NCI-H2029 (cell line): ENCODE data around the gene TRAF5.
"Not testable (repeated sequence)": the region's sequence is repeated elsewhere in the genome, so short reads cannot be mapped to it uniquely, and the experiment has no call there.

Experiments
- DNase-seq: peaks from one replicate; lab custom pipeline; 2025; lab: John Stamatoyannopoulos, UW

Gene TRAF5

GRCh38 chr1:211326528-211327345, at the start of gene TRAF5:
TRAF5 (plus strand) TSS chr1:211326833; CDS start chr1:211353240, 26,407 bp downstream.
- DNase-seq: no peak

GRCh38 chr1:211279340-211279739, 47.3 kb upstream of the TRAF5 start:
- no peak for DNase-seq

- no peak for DNase-seq
Observed at GRCh38 chr1:211280910-211281309, 45.7 kb upstream of the TRAF5 start.

- no peak for DNase-seq
Observed at GRCh38 chr1:211281320-211282022, 45.2 kb upstream of the TRAF5 start.

- no peak for DNase-seq
Observed at GRCh38 chr1:211282023-211282373, 44.6 kb upstream of the TRAF5 start.

GRCh38 chr1:211285196-211285595, 41.4 kb upstream of the TRAF5 start:
- DNase-seq: no peak

GRCh38 chr1:211287218-211287617, 39.4 kb upstream of the TRAF5 start:
- DNase-seq: no peak

- DNase-seq: no peak
Observed at GRCh38 chr1:211292411-211292810, 34.2 kb upstream of the TRAF5 start.

GRCh38 chr1:211296396-211296795, 30.2 kb upstream of the TRAF5 start:
- no peak for DNase-seq

GRCh38 chr1:211305044-211305443, 21.6 kb upstream of the TRAF5 start:
- no peak for DNase-seq

- DNase-seq: no peak
Observed at GRCh38 chr1:211309617-211310016, 17.0 kb upstream of the TRAF5 start.

GRCh38 chr1:211313392-211313791, 13.2 kb upstream of the TRAF5 start:
- no peak for DNase-seq

GRCh38 chr1:211318576-211319280, 7.9 kb upstream of the TRAF5 start:
- no peak for DNase-seq

GRCh38 chr1:211319892-211320291, 6.7 kb upstream of the TRAF5 start:
- DNase-seq: no peak

GRCh38 chr1:211320980-211321379, 5.7 kb upstream of the TRAF5 start:
- no peak for DNase-seq

- not testable (repeated sequence) for DNase-seq
Observed at GRCh38 chr1:211321646-211322045, 5.0 kb upstream of the TRAF5 start.

- peak; percentile 29 for DNase-seq
Observed at GRCh38 chr1:211323156-211324063, 3.2 kb upstream of the TRAF5 start.

- peak; percentile 10 for DNase-seq
Observed at GRCh38 chr1:211324992-211325775, 1.4 kb upstream of the TRAF5 start.

GRCh38 chr1:211326140-211326527, 499 bp upstream of the TRAF5 start:
- DNase-seq: no peak

GRCh38 chr1:211327346-211327921, 801 bp downstream of the TRAF5 start:
- peak; percentile 25 for DNase-seq
